DND-41 (cell line): Measurements from ENCODE around the gene GDF11.

Source experiments
- ATAC-seq: fragments of 200-7000 bp; cut with Tn5 transposase; 3 replicates; pipeline ENCODE4 v1.9.1; 2021; ENCODE audit warnings: low read depth; ENCODE audit not compliant: insufficient read depth
- DNase-seq: peaks from one replicate; pipeline ENCODE4 v3.0.0-alpha.2; 2020
- H2AFZ ChIP-seq: 2 replicates; pipeline ENCODE4 v1.6.0; 2012; ENCODE audit warnings: low read depth, low read length
- H3K27ac ChIP-seq: 2 replicates; pipeline ENCODE4 v1.5.1; 2012; ENCODE audit warnings: low read length, inconsistent platforms
- H3K27me3 ChIP-seq: fragments of 200-600 bp; sonication (generic); 2 replicates; pipeline ENCODE4 v1.6.0; 2012; ENCODE audit warnings: low read length, mild to moderate bottlenecking, inconsistent platforms; ENCODE audit not compliant: insufficient read depth, poor library complexity
- H3K36me3 ChIP-seq: 2 replicates; pipeline ENCODE4 v1.5.1; 2012; ENCODE audit warnings: low read length, inconsistent platforms; ENCODE audit not compliant: insufficient read depth
- H3K4me1 ChIP-seq: 2 replicates; pipeline ENCODE4 v1.5.1; 2012; ENCODE audit warnings: mild to moderate bottlenecking, low read length; ENCODE audit not compliant: insufficient read depth
- H3K4me2 ChIP-seq: 2 replicates; pipeline ENCODE4 v1.6.0; 2012; ENCODE audit warnings: mild to moderate bottlenecking, moderate library complexity, low read length, inconsistent platforms; ENCODE audit not compliant: insufficient read depth
- H3K4me3 ChIP-seq, 2 experiments: fragments of 200-600 bp in 1 of 2; shearing (Covaris generic) in 1 of 2; 2 replicates each; pipeline ENCODE4 v1.5.1; 2012 to 2016; ENCODE audit warnings: inconsistent platforms in 2 of 2, low read length in 2 of 2, mild to moderate bottlenecking in 2 of 2, low read depth in 1 of 2, moderate library complexity in 1 of 2
- H3K79me2 ChIP-seq: 2 replicates; pipeline ENCODE4 v1.6.0; 2012; ENCODE audit warnings: low read length, inconsistent platforms; ENCODE audit not compliant: insufficient read depth
- H3K9ac ChIP-seq: 2 replicates; pipeline ENCODE4 v1.6.0; 2012; ENCODE audit warnings: low read depth, mild to moderate bottlenecking, inconsistent platforms, low read length, moderate library complexity
- H3K9me3 ChIP-seq: 2 replicates; pipeline ENCODE4 v1.5.1; 2012; ENCODE audit warnings: low read length, moderate library complexity, mild to moderate bottlenecking, inconsistent platforms; ENCODE audit not compliant: insufficient read depth, severe bottlenecking
- H4K20me1 ChIP-seq: 2 replicates; pipeline ENCODE4 v1.6.0; 2012; ENCODE audit warnings: low read length; ENCODE audit not compliant: insufficient read depth
- CTCF ChIP-seq: IDR thresholded peaks from 2 replicates; pipeline ENCODE4 v1.5.1; 2012; ENCODE audit warnings: borderline replicate concordance, low read length, moderate library complexity, mild to moderate bottlenecking; ENCODE audit not compliant: poor library complexity, severe bottlenecking; ENCODE audit errors: extremely low read depth
- EZH2 ChIP-seq: IDR thresholded peaks from 3 replicates; pipeline ENCODE4 v1.6.1; 2012; ENCODE audit warnings: borderline replicate concordance, low read depth, mild to moderate bottlenecking, moderate library complexity, low read length, inconsistent platforms; ENCODE audit not compliant: severe bottlenecking

The GDF11 gene

GRCh38 chr12:55746174-55746912 is 3.4 kb downstream of the GDF11 start:
- Histone ChIP-seq H3K4me3 (no peak overlapping the region), H3K9ac (no peak overlapping the region), H3K36me3 (peaks cover 23% of the 10 kb centered on the region), H4K20me1 (peaks cover 30% of the 10 kb centered on the region; the same call in 1 of the 2 replicates), H3K9me3 (no peaks in the 10 kb centered on the region), H3K27ac (no peak overlapping the region), H3K27me3 (no peaks in the 10 kb centered on the region), H2AFZ (no peak overlapping the region), H3K4me1 (peaks cover 35% of the 10 kb centered on the region), H3K79me2 (peaks cover 14% of the 10 kb centered on the region), H3K4me2 (no peak overlapping the region)
- TF ChIP-seq EZH2 (no peak), CTCF (no peak)
- DNase-seq, result no peak
- ATAC-seq, result no peak

DNA sequence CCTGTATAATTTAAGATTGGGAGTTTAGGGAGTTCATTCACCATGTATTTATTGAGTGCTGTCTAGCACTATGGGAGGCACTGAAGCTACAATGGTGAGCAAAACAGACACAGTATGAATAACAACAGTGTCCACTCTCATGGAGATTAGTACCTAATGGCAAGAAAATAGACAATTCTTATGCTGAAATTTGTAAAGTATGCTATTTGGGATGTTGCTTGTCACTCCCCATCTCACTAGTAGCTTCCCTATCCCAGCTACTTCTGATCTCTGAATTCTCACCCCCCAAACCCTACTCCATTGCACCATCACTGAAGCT is 4.0 kb downstream of the GDF11 start:
- ATAC-seq (no peak), DNase-seq (no peak)
- Histone ChIP-seq H3K9me3 (no peaks in the 10 kb centered on the region), H3K79me2 (peaks cover 14% of the 10 kb centered on the region), H3K4me2 (no peak overlapping the region), H3K9ac (no peak overlapping the region), H3K36me3 (peaks cover 28% of the 10 kb centered on the region), H3K27me3 (no peaks in the 10 kb centered on the region), H3K4me1 (peaks cover 35% of the 10 kb centered on the region), H3K4me3 (no peak overlapping the region), H2AFZ (no peak overlapping the region), H4K20me1 (peaks cover 30% of the 10 kb centered on the region; the same call in 1 of the 2 replicates), H3K27ac (no peak overlapping the region)
- TF ChIP-seq EZH2, result no peak
- TF ChIP-seq CTCF, result no peak

DNA sequence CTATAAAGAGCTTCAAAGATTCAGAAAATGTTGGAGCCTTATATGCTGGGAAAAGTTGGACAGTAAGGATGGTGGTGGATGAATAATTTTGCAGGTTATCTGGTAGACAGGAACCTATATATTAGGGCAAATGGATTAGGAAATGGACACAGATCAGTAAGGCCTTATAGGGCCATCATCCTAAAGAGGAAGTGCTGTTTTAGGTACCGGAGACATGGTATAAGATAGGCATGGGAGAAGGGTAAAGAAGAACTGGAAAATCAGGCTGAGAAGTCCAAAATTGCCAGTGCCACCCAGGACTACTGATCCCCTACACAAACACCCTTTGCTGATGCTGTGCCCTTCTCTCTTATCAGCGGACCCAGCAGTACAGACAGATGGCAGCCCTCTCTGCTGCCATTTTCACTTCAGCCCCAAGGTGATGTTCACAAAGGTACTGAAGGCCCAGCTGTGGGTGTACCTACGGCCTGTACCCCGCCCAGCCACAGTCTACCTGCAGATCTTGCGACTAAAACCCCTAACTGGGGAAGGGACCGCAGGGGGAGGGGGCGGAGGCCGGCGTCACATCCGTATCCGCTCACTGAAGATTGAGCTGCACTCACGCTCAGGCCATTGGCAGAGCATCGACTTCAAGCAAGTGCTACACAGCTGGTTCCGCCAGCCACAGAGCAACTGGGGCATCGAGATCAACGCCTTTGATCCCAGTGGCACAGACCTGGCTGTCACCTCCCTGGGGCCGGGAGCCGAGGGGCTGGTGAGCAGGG is 5.5 kb downstream of the GDF11 start:
- H2AFZ ChIP-seq, result no peak overlapping the region
- no peak overlapping the region for H3K4me3 ChIP-seq
- H3K36me3 ChIP-seq, result peaks cover 43% of the 10 kb centered on the region
- no peaks in the 10 kb centered on the region for H3K27me3 ChIP-seq
- H3K9me3 ChIP-seq, result no peaks in the 10 kb centered on the region
- no peak for TF ChIP-seq CTCF
- TF ChIP-seq EZH2, result no peak
- H3K27ac ChIP-seq, result no peak overlapping the region
- H4K20me1 ChIP-seq, result peaks cover 30% of the 10 kb centered on the region; the same call in 1 of the 2 replicates
- H3K9ac ChIP-seq, result no peak overlapping the region
- H3K4me2 ChIP-seq, result no peak overlapping the region
- H3K4me1 ChIP-seq, result peaks cover 27% of the 10 kb centered on the region
- ATAC-seq, result no peak
- DNase-seq, result no peak
- H3K79me2 ChIP-seq, result peaks cover 14% of the 10 kb centered on the region
